Breast epithelium (tissue), 4 donors: ENCODE results near the gene SIKE1. TPM values are rescaled to one million over a fixed set of nuclear protein-coding genes. Genes with fewer than 3 reads are reported as not detected.
"Not testable (repeated sequence)": the region's sequence is repeated elsewhere in the genome, so short reads cannot be mapped to it uniquely, and the experiment has no call there.

Experiments used
- DNase-seq, 2 donors: peaks; one replicate each; pipeline ENCODE4 v3.0.0-alpha.2; 2019; ENCODE audit warnings: low spot score in 2 of 2
- H3K27ac ChIP-seq, 2 donors: fragments of 200-600 bp; sonication (generic) in 1 of 2; one replicate each; pipeline ENCODE4 v1.5.1; 2016 to 2019; ENCODE audit warnings: mild to moderate bottlenecking in 1 of 2
- H3K27me3 ChIP-seq, 2 donors: fragments of 200-600 bp; sonication (generic) in 1 of 2; one replicate each; pipeline versions ENCODE4 v1.5.1 to v1.6.0; 2017 to 2019; ENCODE audit warnings: control low read depth in 1 of 2, mild to moderate bottlenecking in 1 of 2
- H3K36me3 ChIP-seq: fragments of 200-600 bp; one replicate; pipeline ENCODE4 v1.5.1; 2019
- H3K4me1 ChIP-seq, 2 donors: fragments of 200-600 bp; sonication (generic); one replicate each; pipeline ENCODE4 v1.5.1; 2016 to 2019; ENCODE audit warnings: control low read depth in 1 of 2
- H3K4me3 ChIP-seq, 3 donors: fragments of 200-600 bp; sonication (generic); 1 replicate in 2 of 3; 2 replicates in 1 of 3; pipeline ENCODE4 v1.5.1; 2016 to 2019; ENCODE audit warnings: mild to moderate bottlenecking in 3 of 3, moderate library complexity in 2 of 3
- H3K9me3 ChIP-seq, 2 donors: fragments of 200-600 bp; sonication (generic) in 1 of 2; one replicate each; pipeline ENCODE4 v1.5.1; 2016 to 2019; ENCODE audit warnings: control low read depth in 1 of 2
- POLR2A ChIP-seq: fragments of 450-650 bp; IDR thresholded peaks from one replicate; pipeline ENCODE4 v1.6.1; 2016; ENCODE audit warnings: antibody characterized with exemption, mild to moderate bottlenecking, moderate library complexity
- POLR2AphosphoS5 ChIP-seq, 3 donors: sonication (generic); formaldehyde crosslinking; IDR thresholded peaks; one replicate each; pipeline ENCODE4 v1.6.1; 2017; ENCODE audit warnings: antibody characterized with exemption in 3 of 3
- intact Hi-C: fragments of 100-400 bp; cut with DNase I; formaldehyde crosslinking; loops from one replicate; pipeline ENCODE4 v1.15.1; 2023; ENCODE audit warnings: low total_unique reads
- total RNA-seq, 3 donors: library from RNA; depleted of rRNA; stranded (reverse); fragments of >200 nt; gene quantifications; one replicate each; pipeline ENCODE4 v1.1.0, GENCODE V29; 2016
- TF ChIP-seq, protein P1 (sequence below), 3 donors: fragments of 450-650 bp; IDR thresholded peaks; one replicate each; pipeline ENCODE4 v1.5.1; 2016 to 2017; ENCODE audit warnings: antibody characterized with exemption in 3 of 3, mild to moderate bottlenecking in 3 of 3, moderate library complexity in 3 of 3

Gene SIKE1
- total RNA-seq, 3 donors from 2014 or later, result 31.6 to 41.0 (median 32.3) TPM

GRCh38 chr1:114819869-114820268 lies 39.4 kb upstream of the SIKE1 start:
- no peak for DNase-seq
- H3K4me3 ChIP-seq, result no peak overlapping the region
- H3K27ac ChIP-seq, result no peak overlapping the region
- intact Hi-C loops, result no loop called here
- TF ChIP-seq POLR2A (no peak), POLR2AphosphoS5 (IDR thresholded peaks at IDR 0.05) (no peak)
- TF ChIP-seq, protein P1, sequence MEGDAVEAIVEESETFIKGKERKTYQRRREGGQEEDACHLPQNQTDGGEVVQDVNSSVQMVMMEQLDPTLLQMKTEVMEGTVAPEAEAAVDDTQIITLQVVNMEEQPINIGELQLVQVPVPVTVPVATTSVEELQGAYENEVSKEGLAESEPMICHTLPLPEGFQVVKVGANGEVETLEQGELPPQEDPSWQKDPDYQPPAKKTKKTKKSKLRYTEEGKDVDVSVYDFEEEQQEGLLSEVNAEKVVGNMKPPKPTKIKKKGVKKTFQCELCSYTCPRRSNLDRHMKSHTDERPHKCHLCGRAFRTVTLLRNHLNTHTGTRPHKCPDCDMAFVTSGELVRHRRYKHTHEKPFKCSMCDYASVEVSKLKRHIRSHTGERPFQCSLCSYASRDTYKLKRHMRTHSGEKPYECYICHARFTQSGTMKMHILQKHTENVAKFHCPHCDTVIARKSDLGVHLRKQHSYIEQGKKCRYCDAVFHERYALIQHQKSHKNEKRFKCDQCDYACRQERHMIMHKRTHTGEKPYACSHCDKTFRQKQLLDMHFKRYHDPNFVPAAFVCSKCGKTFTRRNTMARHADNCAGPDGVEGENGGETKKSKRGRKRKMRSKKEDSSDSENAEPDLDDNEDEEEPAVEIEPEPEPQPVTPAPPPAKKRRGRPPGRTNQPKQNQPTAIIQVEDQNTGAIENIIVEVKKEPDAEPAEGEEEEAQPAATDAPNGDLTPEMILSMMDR (IDR thresholded peaks at IDR 0.05), result no peak
- no peaks in the 10 kb centered on the region for H3K9me3 ChIP-seq
- H3K36me3 ChIP-seq, result no peaks in the 10 kb centered on the region
- H3K27me3 ChIP-seq, result peaks cover 0 to 2% of the 10 kb centered on the region in 2 donors
- H3K4me1 ChIP-seq, result no peaks in the 10 kb centered on the region

- H3K4me3 ChIP-seq, H3K9me3 ChIP-seq, DNase-seq, H3K36me3 ChIP-seq, H3K4me1 ChIP-seq, intact Hi-C loops, H3K27ac ChIP-seq, H3K27me3 ChIP-seq: not testable (repeated sequence)
These were observed 24.0 kb upstream of the SIKE1 start for GRCh38 chr1:114804449-114804848.

DNA sequence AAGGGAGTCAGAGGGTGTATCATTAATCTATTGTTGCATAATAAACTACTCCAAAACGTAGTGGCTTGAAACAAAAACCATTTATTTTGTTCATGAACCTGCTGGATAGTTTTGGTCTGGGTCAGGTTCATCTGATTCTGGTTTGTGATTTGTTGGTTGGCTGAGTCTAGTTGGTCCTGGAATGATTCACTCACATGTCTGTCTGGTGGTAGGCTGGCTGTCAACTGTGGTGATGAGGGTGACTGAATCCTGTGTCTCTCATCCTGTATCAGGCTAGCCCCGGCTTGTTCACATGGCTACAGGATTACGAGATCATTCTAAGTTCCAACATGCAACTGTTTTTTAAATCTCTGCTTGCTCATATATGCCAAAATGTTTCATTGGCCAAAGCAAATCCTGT lies 22.5 kb upstream of the SIKE1 start:
- H3K36me3 ChIP-seq, result no peaks in the 10 kb centered on the region
- no peaks in the 10 kb centered on the region for H3K9me3 ChIP-seq
- TF ChIP-seq, protein P1 (IDR thresholded peaks at IDR 0.05), result no peak
- TF ChIP-seq POLR2A, result no peak
- no peak for TF ChIP-seq POLR2AphosphoS5 (IDR thresholded peaks at IDR 0.05)
- no peak for DNase-seq
- no peak overlapping the region for H3K27ac ChIP-seq
- H3K4me1 ChIP-seq, result no peaks in the 10 kb centered on the region
- no peaks in the 10 kb centered on the region for H3K27me3 ChIP-seq
- H3K4me3 ChIP-seq, result no peak overlapping the region
- intact Hi-C loops, result no loop called here

DNA sequence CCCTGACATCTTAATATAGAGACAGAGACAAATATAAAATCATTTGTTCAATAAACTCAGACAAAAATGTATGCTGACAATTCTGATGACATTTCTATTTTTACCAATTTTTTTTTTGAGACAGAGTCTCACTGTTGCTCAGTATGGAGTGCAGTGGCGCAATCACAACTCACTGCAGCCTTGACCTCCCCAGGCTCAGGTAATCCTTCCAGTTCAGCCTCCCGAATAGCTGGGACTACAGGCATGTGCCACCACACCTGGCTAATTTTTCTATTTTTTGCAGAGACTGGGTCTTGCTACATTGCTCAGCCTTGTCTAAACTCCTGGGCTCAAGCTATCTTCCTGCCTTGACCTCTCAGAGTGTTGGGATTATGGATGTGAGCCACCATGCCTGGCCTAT lies 13.6 kb upstream of the SIKE1 start:
- Histone ChIP-seq H3K4me1 (no peaks in the 10 kb centered on the region), H3K27me3 (peaks cover 0 to 5% of the 10 kb centered on the region in 2 donors), H3K36me3 (no peaks in the 10 kb centered on the region), H3K4me3 (no peak overlapping the region), H3K9me3 (no peaks in the 10 kb centered on the region), H3K27ac (no peak overlapping the region)
- intact Hi-C loops, result no loop called here
- TF ChIP-seq POLR2A (no peak), POLR2AphosphoS5 (IDR thresholded peaks at IDR 0.05) (no peak)
- TF ChIP-seq, protein P1 (IDR thresholded peaks at IDR 0.05), result no peak
- DNase-seq, result no peak

- H3K4me1 ChIP-seq, DNase-seq, H3K4me3 ChIP-seq, H3K27ac ChIP-seq, H3K27me3 ChIP-seq, intact Hi-C loops, H3K36me3 ChIP-seq, H3K9me3 ChIP-seq: not testable (repeated sequence)
These were observed 10.1 kb upstream of the SIKE1 start for GRCh38 chr1:114790581-114790980.

- H3K9me3 ChIP-seq, DNase-seq, H3K4me1 ChIP-seq, H3K36me3 ChIP-seq, H3K27ac ChIP-seq, intact Hi-C loops, H3K4me3 ChIP-seq, H3K27me3 ChIP-seq: not testable (repeated sequence)
These were observed 6.0 kb upstream of the SIKE1 start for GRCh38 chr1:114786440-114786839.

GRCh38 chr1:114782476-114782875 lies 2.0 kb upstream of the SIKE1 start:
- intact Hi-C loops, result no loop called here
- Histone ChIP-seq H3K4me3 (no peak overlapping the region), H3K4me1 (no peaks in the 10 kb centered on the region), H3K36me3 (no peaks in the 10 kb centered on the region), H3K27me3 (no peaks in the 10 kb centered on the region), H3K9me3 (peaks cover 0 to 10% of the 10 kb centered on the region in 2 donors), H3K27ac (no peak overlapping the region)
- DNase-seq, result no peak
- no peak for TF ChIP-seq POLR2AphosphoS5 (IDR thresholded peaks at IDR 0.05)
- no peak for TF ChIP-seq POLR2A
- TF ChIP-seq, protein P1 (IDR thresholded peaks at IDR 0.05), result no peak
